GM21367 (cell line): Measurements from ENCODE around the gene ADAMTS4.

ENCODE experiments used
- ATAC-seq: cut with Tn5 transposase; IDR thresholded peaks from one replicate; pipeline ENCODE4 v1.9.1; 2021; ENCODE audit not compliant: unreplicated experiment

ADAMTS4 gene

DNA sequence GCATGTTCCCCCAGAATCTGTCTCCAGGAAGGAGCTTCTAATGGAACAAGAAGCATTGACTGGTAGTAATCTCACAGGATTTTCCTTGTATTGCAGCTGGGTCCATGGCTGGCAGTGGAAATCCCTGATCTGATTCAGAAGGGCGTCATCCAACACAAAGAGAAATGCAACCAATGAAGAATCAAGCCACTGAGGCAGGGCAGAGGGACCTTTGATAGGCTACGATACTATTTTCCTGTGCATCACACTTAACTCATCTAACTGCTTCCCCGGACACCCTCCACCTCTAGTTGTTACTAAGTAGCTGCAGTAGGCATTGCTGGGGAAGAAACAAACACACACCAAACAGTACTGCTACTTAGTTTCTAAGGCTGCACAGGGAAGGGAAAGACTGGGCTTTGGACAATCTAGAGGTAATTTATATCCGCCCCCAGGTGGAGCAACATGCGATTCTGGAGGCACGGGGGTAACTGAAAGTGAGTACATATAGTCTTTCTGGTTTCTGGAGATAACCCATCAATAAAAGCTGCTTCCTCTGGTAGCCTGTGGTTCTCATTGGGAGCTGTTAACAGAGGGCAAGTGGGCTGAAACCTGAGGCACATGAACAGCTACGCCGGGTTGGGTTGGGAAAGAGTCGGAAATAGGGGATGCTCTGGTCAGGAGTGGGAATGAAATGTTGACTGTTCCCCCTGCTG is 40.4 kb downstream of the ADAMTS4 start:
- ATAC-seq: no peak

DNA sequence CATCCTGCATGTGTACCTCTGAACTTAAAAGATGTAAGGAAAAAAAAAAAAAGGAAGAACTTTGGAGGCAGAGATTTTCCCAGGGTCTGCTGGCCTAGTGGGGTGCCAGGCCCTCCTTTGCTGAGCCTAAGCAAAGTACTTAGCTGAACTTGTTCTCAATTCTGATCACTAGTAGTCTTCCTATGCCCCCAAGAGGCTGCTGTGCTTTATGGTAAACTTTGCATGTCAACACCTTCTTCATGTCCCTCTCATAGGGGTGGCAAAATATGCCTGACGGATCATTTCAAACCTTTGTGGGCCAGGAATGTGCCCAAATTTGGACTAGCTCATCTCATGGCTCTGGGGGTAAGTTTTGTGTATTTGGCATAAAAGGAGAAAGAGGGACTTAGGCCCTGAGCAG is 41.0 kb downstream of the ADAMTS4 start:
- no peak for ATAC-seq

DNA sequence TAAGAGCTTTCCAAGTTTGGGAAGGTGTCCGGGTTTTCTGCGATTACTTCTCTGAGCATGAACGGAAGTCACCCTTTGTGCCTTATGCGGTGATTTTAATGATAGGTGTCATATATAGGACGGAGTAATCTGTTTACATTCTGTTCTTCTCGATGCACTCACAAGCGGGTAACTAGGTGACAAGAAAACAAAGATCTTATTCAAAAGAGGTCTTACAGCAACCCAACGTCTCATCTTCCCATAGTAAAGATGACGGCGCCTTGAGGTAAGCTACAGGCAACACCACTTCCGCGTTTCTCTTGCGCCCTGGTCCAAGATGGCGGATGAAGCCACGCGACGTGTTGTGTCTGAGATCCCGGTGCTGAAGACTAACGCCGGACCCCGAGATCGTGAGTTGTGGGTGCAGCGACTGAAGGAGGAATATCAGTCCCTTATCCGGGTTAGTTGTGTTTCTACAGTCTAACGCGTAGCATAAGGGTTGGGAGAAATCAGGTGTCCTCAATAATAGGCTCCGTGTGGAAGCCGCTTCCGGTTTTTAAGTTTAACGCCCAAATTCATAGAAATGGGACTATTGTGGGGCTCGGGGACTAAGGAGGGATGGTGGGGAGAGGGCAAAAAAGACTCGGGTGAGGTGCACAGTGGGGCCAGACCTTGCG is 45.0 kb downstream of the ADAMTS4 start, which contains the start of gene UFC1:
TSS of gene UFC1 (plus strand) at position 297 of the 656 bp plus-strand sequence. CDS start at position 317, 20 bp downstream.
- ATAC-seq: no peak

DNA sequence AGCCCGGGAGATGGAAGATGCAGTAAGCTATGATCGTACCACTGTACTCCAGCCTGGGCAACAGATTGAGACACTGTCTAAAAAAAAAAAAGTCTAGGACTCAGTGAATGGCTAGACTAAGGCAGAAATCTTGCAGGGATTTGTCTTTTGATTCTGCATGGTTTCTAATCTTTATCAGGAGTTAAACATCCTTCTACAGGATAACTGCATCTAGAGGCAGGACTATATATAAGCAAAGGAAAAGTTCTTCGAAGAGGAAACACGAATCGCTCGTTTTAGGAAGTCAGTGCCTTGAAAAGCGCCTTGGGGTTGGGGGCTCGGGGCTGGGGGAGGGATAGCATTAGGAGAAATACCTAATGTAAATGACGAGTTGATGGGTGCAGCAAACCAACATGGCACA is 45.7 kb downstream of the ADAMTS4 start:
- ATAC-seq: no peak

DNA sequence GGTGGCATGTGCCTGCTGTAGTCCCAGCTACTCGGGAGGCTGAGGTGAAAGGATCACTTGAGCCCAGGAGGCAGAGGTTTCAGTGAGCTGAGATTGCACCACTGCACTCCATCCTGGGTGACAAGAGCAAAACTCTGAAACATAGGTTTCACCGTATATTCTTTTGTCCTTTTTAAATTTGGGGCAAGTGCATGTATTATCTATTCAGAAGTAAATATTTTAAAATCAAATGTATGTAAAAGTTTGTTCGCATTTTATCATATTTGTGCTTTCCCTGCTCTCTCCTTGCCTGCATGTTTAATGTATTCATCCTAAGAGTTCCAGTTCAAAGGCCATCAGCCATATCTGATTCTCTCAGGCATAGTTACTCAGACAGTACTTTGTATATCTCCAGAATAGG is 53.0 kb downstream of the ADAMTS4 start:
- no peak for ATAC-seq

DNA sequence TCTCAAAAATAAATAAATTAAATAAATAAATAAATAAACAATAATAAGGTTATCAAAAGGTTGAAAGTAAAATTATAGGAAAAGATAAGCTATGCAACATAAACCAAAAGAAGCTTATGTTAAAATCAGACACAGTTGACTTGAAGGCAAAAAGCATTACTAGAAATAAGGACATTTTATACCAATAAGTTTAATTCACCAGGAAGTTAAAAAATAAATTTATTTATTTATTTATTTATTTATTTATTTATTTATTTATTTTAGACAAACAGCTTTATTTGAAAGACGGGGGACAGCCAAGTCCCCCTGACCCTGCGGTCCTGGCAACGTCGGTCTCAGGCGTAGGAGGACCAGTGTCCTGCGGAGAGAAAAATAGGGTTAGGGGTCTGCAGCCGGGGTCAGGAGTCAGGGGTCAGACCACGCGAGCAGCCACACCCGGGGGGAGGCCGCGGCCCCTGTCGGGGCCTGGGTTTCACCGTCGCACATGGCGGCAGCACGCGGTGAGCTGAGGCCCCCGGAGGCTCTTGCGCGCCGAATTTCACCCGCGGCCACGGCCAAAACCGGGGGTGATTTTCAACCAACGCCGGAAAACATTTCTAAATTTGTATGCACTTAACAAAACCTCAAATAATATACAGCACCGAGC is 58.0 kb downstream of the ADAMTS4 start:
- no peak for ATAC-seq

DNA sequence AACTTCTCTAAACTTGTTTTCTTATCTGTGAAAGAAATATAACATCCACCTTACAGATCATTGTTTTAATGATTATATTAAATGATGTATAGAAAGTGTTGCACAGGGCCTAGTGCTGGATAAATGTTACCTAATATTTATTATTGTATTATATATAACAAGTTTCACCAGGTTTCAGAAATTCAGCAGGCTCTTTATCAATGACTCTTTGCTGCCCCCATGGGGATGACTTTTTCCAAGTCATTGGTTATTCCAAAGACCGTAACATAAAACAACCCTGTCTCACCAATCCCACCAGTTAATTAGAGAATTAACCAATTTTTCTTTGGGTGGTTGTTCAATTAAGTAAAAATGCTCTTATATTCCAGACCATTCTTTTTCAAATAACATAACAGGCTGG is 59.1 kb downstream of the ADAMTS4 start:
- ATAC-seq: no peak

DNA sequence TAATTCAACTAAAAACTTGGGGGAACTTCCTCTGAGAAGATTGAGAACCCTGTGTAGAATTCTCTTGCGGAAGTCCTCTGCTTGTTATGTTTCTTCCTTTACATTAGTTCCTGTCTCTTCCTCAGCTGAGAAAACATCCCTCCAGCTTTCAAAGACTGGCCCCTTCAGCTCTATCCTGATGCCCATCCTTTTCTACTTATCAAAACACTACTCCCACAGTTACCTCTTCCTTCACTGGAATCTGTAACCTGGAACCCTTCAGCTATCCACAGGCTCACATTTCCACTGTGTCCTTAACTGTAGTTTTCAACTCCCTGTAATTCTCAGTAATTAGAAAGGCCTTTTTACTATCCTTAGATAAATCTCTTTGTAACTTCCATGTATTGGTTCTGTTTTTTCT is 60.4 kb downstream of the ADAMTS4 start:
- ATAC-seq: no peak

DNA sequence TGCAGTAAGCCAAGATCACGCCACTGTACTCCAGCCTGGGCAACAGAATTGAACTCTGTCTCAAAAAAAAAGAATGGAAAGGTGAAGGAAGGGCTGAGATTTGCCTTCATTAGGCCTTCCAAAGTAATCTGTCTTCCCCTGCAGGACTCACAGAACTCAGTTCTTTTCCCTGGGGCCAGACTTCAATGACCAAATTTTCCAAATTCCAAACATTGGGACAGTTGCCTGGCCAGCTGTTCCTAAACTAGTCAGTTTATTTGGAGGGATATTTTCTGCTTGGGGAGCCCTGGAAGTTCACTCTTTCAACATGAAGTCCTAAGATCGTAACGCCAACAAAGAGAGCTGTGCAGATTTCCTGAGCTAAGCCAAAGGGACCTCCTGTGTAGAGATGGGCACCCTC is 61.0 kb downstream of the ADAMTS4 start:
- no peak for ATAC-seq
